Neutrophil (primary cell): ENCODE measurements around the gene MINDY2.
"Not testable (repeated sequence)": the region's sequence is repeated elsewhere in the genome, so short reads cannot be mapped to it uniquely, and the experiment has no call there.

Experiments
- H3K27ac ChIP-seq: fragments of 200-600 bp; sonication (generic); 2 replicates; pipeline ENCODE4 v1.5.1; 2016; ENCODE audit warnings: mild to moderate bottlenecking, moderate library complexity
- H3K27me3 ChIP-seq: fragments of 200-600 bp; sonication (generic); 2 replicates; pipeline ENCODE4 v1.6.0; 2016; ENCODE audit warnings: mild to moderate bottlenecking
- H3K36me3 ChIP-seq: fragments of 200-600 bp; sonication (generic); 2 replicates; pipeline ENCODE4 v1.5.1; 2017
- H3K4me1 ChIP-seq, 2 experiments: fragments of 200-600 bp in 1 of 2; sonication (generic) in 1 of 2; 1 replicate in 1 of 2; 2 replicates in 1 of 2; pipeline versions ENCODE4 v1.5.1 to v1.6.1; 2013 to 2016; ENCODE audit warnings: low read depth in 1 of 2, low read length in 1 of 2, mild to moderate bottlenecking in 1 of 2, moderate library complexity in 1 of 2; ENCODE audit not compliant: control insufficient read depth in 1 of 2, insufficient read depth in 1 of 2
- H3K4me3 ChIP-seq, 2 experiments: fragments of 200-600 bp in 1 of 2; sonication (generic) in 1 of 2; 1 replicate in 1 of 2; 2 replicates in 1 of 2; pipeline ENCODE4 v1.5.1; 2013 to 2016; ENCODE audit warnings: low read depth in 1 of 2, low read length in 1 of 2, mild to moderate bottlenecking in 1 of 2, moderate library complexity in 1 of 2
- H3K9me3 ChIP-seq: fragments of 200-600 bp; sonication (generic); 2 replicates; pipeline ENCODE4 v1.5.1; 2016
- TF ChIP-seq, protein P1 (sequence below): fragments of 200-600 bp; sonication (generic); IDR thresholded peaks from 2 replicates; pipeline ENCODE4 v1.5.1; 2016; ENCODE audit warnings: antibody characterized with exemption

MINDY2 gene

DNA sequence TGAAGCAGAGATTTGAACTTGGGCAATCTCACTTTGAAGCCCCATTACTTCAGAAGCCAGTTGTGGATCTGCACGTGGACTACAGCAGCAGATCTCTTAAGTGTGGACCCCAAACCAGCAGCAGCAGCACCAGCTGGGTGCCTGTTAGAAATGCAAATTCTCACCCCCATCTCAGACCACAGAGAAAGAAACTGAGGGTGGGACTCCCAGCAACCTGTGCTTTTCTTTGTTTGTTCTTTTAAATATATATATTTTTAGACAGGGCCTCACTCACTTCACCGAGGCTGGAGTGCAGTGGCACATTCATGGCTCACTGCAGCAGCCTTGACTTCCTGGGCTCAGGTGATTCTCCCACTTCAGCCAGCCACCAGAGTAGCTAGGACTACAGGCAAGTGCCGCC is 109.2 kb downstream of the MINDY2 start:
- H3K36me3 ChIP-seq, result peaks cover 85% of the 10 kb centered on the region

DNA sequence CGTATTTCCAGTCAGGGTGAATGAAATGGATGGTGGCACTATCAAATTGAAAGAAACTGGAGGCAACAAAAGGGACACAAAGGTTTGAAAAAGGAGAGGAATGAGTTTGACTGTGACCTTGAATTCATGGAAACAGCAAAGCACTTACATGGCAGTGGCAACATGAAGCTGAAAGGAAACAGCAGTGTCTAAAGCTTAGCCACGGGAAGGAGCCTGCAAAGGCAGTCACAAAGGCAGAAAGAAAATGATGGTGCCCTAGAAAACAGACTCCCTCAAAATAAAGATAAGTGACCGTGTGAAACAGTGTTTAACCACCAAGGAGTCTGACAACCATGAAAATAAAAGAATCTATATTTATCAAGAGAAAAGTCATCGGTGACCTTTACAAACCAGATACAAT is 111.1 kb downstream of the MINDY2 start:
- TF ChIP-seq, protein P1, sequence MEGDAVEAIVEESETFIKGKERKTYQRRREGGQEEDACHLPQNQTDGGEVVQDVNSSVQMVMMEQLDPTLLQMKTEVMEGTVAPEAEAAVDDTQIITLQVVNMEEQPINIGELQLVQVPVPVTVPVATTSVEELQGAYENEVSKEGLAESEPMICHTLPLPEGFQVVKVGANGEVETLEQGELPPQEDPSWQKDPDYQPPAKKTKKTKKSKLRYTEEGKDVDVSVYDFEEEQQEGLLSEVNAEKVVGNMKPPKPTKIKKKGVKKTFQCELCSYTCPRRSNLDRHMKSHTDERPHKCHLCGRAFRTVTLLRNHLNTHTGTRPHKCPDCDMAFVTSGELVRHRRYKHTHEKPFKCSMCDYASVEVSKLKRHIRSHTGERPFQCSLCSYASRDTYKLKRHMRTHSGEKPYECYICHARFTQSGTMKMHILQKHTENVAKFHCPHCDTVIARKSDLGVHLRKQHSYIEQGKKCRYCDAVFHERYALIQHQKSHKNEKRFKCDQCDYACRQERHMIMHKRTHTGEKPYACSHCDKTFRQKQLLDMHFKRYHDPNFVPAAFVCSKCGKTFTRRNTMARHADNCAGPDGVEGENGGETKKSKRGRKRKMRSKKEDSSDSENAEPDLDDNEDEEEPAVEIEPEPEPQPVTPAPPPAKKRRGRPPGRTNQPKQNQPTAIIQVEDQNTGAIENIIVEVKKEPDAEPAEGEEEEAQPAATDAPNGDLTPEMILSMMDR, result no peak
- no peak overlapping the region for H3K4me3 ChIP-seq
- H3K27ac ChIP-seq, result peak overlapping the region; percentile 29
- H3K9me3 ChIP-seq, result no peaks in the 10 kb centered on the region
- H3K27me3 ChIP-seq, result no peaks in the 10 kb centered on the region
- peaks cover 97% of the 10 kb centered on the region for H3K36me3 ChIP-seq
- peaks cover 0 to 10% of the 10 kb centered on the region in 2 experiments for H3K4me1 ChIP-seq

More for the DNA sequence above, 109.2 kb downstream of the MINDY2 start:
- Histone ChIP-seq H3K9me3 (no peaks in the 10 kb centered on the region), H3K27me3 (no peaks in the 10 kb centered on the region), H3K4me3 (no peak overlapping the region), H3K27ac (no peak overlapping the region), H3K4me1 (peaks cover 2 to 10% of the 10 kb centered on the region in 2 experiments)
- TF ChIP-seq, protein P1, result no peak

DNA sequence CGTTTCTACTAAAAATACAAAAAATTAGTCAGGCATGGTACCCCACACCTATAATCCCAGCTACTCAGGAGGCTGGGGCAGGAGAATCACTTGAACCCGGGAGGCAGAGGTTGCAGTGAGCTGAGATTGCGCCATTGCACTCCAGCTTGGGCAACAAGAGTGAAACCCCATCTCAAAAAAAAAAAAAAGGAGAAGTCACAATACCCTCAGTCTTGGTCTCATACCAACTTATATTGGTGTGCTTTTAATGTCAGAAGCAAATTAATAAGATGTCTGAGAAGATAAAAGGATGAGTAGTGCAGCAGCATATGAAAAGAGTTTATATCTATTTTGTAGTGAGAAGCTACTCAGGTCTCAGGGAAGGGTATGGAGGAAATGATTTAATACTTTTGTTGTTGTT is 112.8 kb downstream of the MINDY2 start:
- H3K4me3 ChIP-seq, H3K4me1 ChIP-seq, H3K9me3 ChIP-seq, H3K27me3 ChIP-seq: not testable (repeated sequence)
- Histone ChIP-seq H3K27ac (peak overlapping the region; percentile 72), H3K36me3 (peaks cover 97% of the 10 kb centered on the region)

DNA sequence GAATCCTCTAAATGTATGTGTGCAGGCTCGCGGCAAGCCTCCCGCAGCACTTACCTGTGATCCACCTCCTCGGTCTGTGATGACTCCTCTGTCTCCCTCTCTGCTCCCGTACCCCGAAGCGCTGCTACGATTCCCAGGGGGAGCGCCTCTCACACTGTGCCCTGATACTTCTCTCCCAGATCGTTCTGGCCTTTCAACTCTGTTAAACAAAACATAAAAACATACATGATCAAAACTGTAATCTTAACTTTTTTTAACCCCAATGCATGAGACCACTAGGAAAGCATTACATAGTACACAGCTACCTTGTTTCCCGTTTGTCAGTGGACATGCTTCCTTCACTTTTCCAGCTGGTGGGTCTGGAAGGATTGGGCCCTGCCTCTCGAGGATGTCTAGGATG is 115.8 kb downstream of the MINDY2 start:
- H3K4me3 ChIP-seq, result no peak overlapping the region
- H3K27ac ChIP-seq, result no peak overlapping the region
- H3K36me3 ChIP-seq, result peaks cover 97% of the 10 kb centered on the region
- H3K4me1 ChIP-seq, result peaks cover 0 to 10% of the 10 kb centered on the region in 2 experiments
- no peaks in the 10 kb centered on the region for H3K27me3 ChIP-seq
- no peaks in the 10 kb centered on the region for H3K9me3 ChIP-seq
- TF ChIP-seq, protein P1, result no peak

DNA sequence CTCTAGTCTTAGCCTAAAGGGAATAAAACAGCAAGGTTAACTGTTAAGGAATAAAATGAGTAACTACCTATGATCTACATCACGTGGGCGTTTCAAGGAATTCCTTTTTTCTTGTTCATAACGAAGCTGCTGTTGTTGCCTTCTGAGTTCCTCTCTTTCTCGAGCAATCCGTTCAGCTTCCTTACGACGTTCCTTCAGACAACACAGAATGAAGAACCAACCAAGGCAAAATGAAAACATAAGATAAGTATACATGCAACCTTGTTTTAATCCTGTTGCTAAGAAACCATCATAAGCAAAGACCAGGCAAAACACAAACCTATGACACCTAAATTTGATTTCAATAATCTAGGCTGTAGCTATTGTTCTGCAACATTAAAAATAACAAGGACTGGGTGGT is 118.3 kb downstream of the MINDY2 start:
- H3K4me1 ChIP-seq, result peaks cover 0 to under 1% of the 10 kb centered on the region in 2 experiments
- no peaks in the 10 kb centered on the region for H3K9me3 ChIP-seq
- H3K27me3 ChIP-seq, result no peaks in the 10 kb centered on the region
- TF ChIP-seq, protein P1, result no peak
- no peak overlapping the region for H3K4me3 ChIP-seq
- peaks cover 100% of the 10 kb centered on the region for H3K36me3 ChIP-seq
- H3K27ac ChIP-seq, result no peak overlapping the region

DNA sequence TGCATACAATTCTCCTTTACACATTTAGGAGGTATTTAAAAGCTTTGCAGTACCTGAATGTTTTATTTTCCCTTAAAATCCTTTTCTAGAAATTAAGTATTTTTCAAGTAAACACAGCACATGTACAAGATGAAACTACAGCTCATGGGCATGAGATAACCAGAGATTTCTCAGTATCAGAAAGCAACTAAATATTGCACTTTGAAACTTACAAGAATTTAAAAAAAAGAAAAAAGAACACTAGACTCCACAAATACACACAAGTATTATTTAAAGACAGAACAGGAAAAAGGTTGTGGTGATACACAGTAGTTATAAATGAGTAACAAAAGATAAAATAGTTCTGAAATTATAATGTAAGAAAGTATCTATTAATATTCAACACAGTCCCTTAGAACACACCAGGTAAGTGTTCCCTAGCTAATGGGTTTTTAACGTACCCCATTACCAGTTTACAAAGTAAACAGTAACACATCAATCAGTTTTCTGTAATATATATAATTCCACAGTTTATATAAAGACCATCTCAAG is 127.1 kb downstream of the MINDY2 start:
- H3K9me3 ChIP-seq, result no peaks in the 10 kb centered on the region
- H3K4me3 ChIP-seq, result no peak overlapping the region
- no peaks in the 10 kb centered on the region for H3K27me3 ChIP-seq
- no peak overlapping the region for H3K27ac ChIP-seq
- peaks cover 85% of the 10 kb centered on the region for H3K36me3 ChIP-seq
- TF ChIP-seq, protein P1, result no peak
- H3K4me1 ChIP-seq, result no peaks in the 10 kb centered on the region
